SU-DHL-6 (cell line): ENCODE data around the gene PRPF40A.

Experiments used
- CTCF ChIP-seq: fragments of 200-600 bp; sonication (generic); IDR thresholded peaks from one replicate; pipeline ENCODE4 v1.5.1; 2017; ENCODE audit warnings: antibody characterized with exemption, mild to moderate bottlenecking, low read length, moderate library complexity; ENCODE audit not compliant: insufficient read depth, poor library complexity, severe bottlenecking
- EZH2phosphoT487 ChIP-seq: fragments of 200-600 bp; sonication (generic), shearing (Covaris generic); conservative IDR thresholded peaks from 2 replicates; pipeline ENCODE4 v1.6.1; 2018; ENCODE audit warnings: mild to moderate bottlenecking, antibody characterized with exemption, low read length, moderate library complexity, mixed read lengths

- TF ChIP-seq CTCF (no peak), EZH2phosphoT487 (no peak)
These were observed 94.1 kb downstream of the PRPF40A start for GRCh38 chr2:152623076-152623740.
